GM18868 (cell line): Measurements from ENCODE around the gene DIAPH1.

ENCODE experiments used
- ATAC-seq: cut with Tn5 transposase; IDR thresholded peaks from one replicate; pipeline ENCODE4 v1.9.1; 2021; ENCODE audit warnings: mild to moderate bottlenecking, moderate library complexity; ENCODE audit not compliant: unreplicated experiment

The DIAPH1 gene

DNA sequence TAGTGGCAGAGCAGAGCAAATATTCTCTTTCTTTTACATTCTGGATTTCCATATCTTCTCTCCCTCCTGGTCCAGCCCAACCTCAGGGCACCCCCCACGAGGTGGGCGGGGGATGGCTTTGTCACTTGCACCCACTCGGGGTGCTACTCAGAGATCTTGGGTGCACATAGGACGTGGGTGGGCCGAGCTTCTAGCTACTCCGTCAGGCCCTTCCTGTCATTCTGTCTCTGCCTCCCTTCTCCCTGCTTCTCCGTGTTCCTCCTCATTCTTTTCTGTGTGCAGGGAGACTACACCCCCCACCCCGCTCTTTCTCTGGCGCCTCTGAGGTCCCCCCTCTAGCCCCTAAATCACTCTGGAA, 110.4 kb downstream of the DIAPH1 start:
- no peak for ATAC-seq

DNA sequence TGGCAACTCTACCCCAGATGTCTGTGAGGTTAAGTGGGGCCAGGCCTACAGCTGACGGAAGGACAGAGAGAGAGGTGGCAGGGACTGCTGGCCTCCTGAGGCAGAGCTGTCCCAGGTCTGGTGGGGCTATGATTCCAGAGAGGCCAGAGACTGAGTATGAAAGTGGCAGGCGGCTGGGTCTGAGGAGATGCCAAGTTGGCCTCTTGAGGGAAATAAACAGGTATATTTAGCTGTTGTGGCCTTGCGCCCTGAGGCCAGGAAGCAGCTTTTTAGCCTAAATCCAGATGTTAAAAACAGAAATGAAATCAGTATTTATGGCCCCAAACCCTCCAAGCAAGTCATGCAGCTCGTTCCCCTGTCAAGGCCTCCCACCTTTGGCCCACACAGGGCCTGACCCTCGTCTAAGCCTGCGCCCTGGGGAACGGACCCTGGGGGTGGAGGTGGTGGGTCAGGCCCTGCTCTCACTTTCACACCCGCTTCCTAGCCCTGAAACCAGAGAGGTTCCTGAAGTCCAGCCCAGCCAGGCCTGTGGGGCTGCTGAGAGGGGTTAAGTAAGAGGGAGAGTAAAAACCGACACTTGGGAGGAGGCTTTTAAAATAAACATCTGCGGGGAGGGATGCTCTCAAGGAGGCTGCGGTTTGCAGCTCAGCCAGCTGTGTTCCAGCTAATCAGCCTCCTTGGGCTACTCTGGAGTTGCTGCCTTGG, 111.3 kb downstream of the DIAPH1 start:
- peak; percentile 17 for ATAC-seq

DNA sequence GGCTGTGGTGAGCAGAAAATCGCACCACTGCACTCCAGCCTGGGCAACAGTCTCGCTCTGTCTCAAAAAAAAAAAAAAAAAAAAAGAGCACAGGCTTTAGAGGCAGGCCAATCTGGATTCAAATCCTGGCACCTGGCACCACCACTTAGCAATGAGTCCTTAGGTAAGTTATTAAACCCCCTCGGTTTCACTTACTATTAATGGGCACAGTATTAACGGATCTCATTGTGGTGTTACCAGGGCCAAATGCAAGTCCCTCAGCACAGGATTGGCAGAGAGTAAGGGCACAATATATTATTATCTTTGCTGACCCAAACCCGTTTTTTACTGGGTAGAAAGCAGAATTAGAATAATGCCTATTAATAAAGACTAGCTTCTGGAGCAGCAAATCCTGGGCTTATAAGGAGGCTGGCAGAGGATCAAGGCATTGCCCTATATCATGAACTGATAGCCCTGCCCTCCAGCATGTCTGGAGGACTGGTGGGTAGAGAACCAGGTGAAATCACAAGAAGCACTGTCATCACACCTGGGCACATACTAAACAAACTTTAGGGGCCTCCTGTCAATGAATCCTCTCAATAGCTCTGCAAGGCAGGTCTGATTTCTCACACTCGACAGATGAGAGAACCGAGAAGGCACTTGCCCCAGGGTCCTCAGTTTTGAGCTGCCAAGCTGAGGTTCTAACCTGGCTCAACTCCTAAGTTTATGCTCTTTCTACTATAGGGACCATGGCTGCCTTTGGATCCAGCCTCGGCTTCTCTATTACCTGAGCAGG, 112.2 kb downstream of the DIAPH1 start:
- ATAC-seq = no peak

DNA sequence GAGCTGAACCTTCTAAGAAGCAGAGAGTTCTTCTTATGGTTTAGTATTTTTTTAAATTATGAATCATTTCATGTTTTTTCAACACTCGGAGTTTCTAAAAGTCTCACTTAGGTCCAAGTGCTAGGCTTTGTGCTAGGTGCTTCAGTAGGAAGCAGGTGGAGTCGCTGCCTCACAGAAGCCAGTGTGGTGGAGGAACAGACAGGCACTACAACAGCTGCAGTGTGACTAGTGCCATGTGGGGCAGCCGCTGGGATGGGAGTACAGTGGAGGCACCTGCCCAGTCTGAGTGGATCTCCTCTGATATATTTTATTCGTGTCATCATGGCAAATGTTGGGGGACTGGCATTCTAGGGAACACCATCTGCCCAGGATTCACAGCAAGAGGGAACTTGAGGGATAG, 114.6 kb downstream of the DIAPH1 start:
- no peak for ATAC-seq

DNA sequence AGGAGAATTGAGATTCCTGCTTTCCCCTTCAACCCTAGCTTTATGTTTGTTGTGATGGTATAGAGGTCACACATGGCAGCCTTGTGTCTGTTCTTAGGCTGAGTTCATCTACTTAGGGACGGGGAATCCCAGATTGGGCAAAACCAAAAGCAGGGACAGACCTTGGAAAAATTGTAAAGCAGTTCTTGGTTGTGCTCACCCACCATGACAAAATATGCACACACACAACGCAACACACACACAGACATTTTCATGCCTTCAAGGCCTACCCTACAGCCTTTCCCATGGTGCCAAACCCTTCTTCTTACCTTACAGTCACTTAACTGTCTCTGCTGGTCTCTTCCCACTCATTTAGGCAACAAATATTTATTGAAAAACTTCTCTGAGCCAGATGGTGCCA, 115.1 kb downstream of the DIAPH1 start:
- ATAC-seq = no peak

DNA sequence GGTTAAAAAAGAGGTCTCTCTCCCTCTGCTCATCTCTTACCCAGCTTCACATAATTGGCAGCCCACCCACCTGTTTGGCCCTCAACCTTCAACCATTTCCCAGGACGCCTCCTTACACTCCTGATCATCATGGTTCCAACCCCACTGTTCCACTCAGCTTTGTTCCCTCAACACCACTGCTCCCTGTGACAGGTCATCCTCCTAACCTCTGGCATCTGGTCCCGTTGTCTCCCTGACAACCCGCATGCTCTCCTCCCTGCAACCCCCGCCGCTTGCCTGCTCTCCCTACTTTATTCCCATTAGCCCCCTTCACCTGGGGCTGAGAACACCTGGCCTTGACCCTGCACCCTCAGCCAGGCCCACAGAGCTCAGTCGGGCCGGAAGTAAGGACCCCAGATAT, 117.0 kb downstream of the DIAPH1 start:
- no peak for ATAC-seq

DNA sequence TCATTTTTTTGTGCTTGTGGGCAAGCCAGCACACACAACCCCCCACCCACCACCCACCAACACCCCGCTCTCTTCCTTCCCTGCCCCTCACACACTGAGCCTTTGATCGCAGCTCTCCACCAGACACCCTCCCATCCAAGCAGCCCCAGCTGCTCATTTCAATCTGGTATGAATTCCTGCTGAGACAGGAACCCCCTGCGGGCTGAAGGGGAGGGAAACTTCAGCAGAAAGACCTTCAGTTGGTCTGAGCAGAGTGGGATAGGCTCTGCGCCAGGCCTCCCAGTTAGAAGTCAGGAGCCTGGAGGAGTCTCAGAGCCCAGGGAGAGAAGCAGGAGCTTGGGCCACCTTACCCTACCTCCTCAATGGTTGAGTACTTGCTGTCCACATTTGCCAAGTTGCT, 122.8 kb downstream of the DIAPH1 start:
- ATAC-seq = no peak

DNA sequence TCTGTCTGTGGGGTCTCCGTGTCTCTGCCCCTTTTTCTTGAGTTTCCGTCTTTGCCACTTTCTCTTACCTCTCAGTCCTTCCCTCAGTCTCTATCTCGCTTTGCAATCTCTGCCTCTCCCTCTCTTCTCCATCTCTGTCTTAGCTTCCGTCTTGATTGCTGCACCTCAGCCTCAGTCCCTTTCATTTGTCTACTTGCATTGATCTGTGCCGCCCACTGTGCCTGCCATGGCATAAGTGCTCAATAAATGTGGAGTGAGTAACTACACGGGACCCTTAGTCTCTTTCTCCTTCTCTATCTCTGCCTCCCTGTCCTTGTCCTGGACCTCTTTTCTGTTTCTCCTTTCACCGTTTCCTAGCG, 123.4 kb downstream of the DIAPH1 start:
- no peak for ATAC-seq

DNA sequence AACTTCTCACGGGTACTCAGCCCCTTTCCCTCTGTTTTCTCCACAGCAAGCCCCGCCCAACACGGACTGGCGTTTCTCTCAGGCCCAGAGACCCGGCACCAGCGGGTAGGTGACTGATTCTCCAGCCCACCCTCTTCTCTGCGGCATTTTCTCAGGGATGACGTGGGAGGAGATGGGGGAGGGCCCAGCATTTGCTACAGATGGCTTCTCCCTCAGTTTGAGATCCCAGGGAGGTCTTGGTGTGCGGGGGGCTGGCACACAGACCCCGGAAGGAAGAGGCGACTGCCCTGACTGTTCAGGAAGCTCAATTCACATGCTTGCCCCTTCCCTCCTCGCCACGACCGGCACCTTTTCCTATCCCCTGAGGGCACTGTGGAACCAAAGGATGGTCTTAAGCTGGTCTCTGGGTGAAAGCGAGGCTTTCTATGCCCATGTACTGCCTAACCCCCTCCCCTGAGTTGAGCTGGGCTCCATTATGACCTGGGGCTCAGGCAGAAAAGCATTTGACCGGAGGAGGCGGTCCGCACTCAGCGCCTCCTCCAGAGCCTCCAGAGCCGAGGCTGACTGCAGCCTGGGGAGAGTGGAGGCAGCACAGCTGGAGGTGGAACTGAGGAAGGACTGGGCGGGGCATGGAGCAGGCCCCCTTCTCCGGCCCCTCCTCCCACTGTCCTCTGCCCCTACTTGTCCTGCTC, 123.9 kb downstream of the DIAPH1 start:
- no peak for ATAC-seq

DNA sequence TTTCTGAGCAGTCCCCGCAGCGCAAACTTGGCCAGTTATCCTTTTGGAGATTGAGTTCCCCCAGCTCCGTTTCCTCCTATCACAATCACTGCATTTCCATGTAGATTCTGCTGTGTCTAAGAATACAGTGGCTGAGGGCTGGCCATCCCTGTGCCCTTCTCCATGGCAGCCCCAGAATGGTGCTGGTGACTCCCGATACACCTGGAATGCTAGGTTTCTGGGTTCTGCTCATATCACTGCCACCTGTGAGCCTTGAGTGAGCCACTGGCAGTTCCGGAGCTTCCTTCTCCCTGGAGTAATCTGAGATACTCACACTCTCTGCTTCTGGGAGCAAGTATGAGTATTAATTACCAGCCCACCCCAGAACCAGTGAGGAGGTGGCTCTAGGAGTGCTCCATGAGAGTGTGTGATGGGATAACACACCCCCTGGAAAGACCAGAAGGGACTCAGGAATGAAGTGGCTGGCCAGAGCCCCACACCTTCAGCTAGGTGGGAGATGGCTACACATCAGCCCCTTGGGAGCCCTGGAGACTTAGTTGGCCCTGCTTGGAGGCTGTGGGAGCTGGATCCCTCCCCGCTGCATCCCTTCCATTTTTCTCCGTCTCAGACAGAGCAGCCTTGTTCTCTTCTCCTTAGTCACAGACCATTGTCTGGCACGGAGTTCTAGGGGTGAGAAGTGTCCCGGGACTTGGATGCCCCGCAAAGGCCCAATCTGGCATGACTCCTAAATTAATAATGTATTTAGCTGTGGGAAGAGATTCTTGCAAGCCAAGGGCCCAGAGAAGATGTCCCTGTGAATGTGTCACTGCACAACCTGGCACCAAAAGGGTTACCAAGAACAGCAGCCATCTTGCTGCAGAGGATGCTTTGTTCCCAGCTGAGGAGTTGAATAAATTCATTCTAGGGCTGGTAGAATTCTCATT, 125.0 kb downstream of the DIAPH1 start:
- ATAC-seq = no peak

DNA sequence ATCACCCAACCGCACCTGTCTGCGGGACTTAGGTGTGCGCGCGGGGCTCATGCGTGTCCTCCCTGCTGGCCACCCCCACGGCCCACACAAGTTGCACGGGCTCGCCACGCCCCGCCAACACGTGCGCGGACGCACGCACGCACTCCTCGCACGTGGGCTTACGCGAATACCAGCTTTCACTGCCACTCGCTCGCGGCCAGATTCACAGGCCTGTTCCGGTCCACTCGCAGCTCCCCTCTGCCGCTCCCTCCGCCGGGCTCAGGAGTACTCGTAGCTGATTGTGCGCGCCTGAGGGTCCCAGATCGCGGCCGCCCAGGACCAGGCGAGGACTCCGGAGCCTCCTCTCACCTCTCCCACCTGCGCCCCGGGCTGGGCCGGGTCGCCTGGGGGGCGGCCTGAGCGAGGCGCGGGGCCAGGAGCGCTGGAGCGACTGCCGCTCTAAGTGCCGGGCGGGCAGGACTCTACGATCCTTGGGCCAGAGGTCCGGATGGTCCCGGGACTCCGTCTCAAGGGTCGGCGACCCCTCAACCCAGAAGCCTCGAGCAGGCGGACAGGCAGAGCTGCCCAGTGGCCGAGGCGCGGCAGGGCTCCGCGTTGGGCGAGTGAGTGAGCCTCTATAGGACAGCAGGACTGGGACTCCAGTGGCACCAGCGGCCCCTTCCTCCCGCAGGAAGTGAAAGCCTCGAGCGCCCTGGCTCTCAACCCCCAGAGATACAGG, 126.5 kb downstream of the DIAPH1 start:
- ATAC-seq = peak; percentile 57

DNA sequence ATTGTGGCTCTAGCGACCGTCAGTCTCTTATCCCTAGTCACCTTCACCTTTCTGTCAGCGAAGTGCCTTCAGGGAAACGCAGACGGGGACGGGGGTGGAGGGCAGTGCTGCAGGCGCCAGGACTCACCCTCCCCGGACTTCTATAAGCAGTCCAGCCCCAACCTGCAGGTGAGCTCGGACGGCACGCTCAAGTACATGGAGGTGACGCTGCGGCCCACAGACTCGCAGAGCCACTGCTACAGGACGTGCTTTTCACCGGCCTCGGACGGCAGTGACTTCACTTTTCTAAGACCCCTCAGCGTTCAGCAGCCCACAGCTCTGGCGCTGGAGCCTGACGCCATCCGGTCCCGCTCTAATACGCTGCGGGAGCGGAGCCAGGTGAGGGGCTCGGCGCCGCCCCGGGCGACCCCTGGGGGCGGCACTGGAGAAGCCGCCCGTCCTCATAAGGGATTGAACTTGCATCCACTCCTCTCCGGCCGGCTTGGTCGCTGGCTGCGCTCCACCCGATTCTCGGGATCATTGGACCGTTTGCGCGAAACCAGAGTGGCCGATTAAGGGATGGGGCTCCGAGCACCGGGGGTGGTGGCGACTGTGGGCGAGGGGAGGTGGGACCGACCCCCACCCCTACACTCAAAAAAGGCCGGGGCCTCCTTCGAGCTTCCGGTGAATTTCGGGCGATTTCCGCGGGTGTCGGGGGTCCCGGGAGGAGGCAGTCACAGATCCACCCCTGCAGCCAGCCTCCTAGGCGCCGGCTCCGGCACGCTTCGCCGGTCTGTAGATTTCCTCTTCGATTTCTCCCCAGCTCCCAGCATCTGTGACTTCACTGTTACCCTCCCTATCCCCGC, 127.3 kb downstream of the DIAPH1 start:
- ATAC-seq = peak; percentile 33

DNA sequence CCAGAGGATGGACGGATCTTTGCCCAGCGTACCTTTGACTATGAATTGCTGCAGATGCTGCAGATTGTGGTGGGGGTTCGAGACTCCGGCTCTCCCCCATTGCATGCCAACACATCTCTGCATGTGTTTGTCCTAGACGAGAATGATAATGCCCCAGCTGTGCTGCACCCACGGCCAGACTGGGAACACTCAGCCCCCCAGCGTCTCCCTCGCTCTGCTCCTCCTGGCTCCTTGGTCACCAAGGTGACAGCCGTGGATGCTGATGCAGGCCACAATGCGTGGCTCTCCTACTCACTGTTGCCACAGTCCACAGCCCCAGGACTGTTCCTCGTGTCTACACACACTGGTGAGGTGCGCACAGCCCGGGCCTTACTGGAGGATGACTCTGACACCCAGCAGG, 128.0 kb downstream of the DIAPH1 start:
- ATAC-seq = no peak

DNA sequence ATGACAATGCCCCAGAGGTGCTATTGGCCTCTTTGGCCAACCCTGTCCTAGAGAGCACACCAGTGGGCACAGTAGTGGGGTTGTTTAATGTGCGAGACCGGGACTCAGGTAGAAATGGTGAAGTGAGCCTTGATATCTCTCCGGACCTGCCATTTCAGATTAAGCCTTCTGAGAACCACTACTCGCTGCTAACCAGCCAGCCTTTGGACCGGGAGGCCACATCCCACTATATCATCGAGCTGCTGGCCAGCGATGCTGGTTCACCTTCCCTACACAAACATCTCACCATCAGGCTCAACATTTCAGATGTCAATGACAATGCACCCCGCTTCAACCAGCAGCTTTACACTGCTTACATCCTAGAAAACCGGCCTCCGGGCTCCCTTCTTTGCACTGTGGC, 128.5 kb downstream of the DIAPH1 start:
- no peak for ATAC-seq

DNA sequence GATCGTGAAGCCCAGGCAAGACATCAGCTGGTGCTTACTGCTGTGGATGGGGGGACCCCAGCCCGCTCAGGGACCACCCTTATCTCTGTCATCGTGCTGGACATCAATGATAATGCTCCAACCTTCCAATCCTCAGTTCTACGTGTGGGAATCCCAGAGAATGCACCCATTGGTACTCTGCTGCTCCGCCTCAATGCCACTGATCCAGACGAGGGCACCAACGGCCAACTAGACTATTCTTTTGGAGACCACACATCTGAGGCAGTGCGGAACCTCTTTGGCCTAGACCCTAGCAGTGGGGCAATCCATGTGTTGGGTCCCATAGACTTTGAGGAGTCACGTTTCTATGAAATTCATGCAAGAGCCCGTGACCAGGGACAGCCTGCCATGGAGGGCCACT, 129.0 kb downstream of the DIAPH1 start:
- no peak for ATAC-seq

DNA sequence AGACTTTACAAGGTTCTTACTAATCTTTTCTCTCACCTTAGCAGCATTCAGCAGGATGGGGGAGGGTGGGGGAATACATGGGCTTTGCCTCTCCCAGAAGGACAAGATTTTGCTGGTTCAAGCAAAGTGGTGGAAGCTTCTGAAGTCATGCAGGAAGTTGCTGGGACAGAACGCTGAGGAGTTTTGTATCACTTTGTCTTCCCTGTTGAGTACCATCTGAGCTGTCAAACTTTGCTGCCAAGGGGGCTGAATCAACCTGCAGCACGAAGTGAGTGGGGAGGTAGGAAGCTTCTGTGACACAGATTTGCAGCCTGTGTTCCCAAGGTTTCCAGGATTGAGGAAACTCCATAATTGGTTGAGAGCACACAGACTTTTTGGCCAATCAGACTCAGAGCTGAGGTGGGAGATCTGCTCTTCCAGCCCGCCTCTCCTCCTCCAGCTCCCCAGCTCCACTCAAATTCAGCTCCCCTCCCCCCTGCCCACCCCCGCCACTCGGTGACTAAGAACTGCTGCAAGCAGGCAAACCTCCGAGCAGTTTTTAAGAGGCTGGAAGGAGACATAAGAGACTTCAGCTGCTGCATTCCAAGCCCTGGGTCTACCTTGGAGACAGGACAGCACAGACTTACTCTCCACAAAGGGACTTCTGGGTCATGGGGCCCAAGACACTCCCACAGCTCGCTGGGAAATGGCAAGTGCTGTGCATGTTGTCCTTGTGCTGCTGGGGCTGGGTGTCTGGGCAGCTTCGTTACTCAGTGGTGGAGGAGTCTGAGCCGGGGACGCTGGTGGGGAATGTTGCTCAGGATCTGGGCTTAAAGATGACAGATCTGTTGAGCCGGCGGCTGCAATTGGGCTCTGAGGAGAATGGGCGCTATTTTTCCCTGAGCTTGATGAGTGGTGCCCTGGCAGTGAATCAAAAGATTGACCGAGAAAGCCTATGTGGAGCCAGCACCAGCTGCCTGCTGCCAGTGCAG, 129.9 kb downstream of the DIAPH1 start, which contains the start of gene PCDHGC5:
PCDHGC5 (plus strand) TSS at position 491 of the 971 bp plus-strand sequence; CDS start at position 651, 160 bp downstream.
- no peak for ATAC-seq

DNA sequence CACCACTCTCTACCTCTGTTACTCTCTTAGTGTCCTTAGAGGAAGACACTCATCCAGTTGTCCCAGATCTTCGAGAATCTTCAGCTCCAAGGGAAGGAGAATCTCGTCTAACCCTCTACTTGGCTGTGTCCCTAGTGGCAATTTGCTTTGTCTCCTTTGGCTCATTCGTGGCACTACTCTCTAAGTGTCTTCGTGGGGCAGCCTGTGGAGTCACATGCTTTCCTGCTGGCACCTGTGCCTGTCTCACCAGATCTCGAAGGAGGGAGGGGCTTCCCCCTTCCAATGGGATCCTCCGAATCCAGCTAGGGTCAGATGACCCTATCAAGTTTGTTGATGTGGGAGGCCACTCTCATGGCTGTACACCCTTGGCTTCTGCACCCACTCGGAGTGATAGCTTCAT, 131.7 kb downstream of the DIAPH1 start:
- ATAC-seq = no peak

DNA sequence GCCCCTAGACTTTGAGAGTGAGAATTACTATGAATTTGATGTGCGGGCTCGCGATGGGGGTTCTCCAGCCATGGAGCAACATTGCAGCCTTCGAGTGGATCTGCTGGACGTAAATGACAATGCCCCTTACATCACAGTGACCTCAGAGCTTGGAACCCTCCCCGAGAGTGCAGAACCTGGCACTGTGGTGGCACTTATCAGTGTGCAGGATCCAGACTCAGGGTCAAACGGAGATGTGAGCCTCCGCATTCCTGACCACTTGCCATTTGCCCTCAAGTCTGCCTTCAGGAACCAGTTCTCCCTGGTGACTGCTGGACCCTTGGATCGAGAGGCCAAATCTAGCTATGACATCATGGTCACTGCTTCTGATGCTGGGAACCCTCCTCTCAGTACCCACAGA, 132.7 kb downstream of the DIAPH1 start:
- no peak for ATAC-seq
